Hematopoietic multipotent progenitor cell treated with erythropoietin and hydrocortisone succinate and interleukin-3 and kit ligand, for 4 days (in vitro differentiated cells): ENCODE data around the gene TMOD2.

Source experiments
- DNase-seq: peaks from one replicate; pipeline ENCODE4 v3.0.0-alpha.2; 2015

TMOD2 gene

DNA sequence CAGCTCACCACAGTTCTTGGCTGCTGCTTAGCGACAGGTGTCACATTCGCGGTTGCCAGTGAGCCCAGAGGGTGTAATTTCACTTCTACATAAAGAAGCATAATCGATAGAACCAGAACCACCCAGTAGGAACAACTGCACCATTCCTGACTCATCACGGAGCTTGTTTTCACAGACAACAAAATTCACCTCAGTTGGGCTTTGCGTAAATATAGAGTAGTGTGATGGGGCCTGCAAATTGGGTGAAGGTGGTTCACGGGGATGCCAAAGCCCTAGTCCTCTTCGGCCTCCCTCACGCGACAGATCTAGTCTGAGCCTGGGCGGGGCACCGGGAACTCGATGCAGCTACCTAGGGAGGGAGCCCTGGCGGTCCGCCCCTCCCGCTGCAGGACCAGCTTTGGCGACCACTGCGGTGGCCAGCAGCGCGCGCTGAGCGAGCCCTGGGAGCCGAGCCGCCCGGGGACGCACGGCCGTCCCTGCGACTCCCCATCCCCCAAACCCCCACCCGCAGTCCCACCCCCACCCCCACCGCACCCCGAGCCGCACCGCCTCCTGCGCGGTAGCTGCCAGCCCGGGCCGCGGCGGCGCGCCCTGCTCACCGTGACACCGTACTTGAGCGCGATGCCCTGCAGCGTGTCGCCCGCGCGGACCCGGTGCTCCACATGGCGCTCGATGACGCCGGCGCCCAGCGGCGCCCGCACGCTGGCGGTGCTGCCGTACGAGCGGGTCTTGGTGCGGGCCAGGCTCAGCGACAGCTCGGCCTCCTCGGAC is 14.5 kb upstream of the TMOD2 start:
- DNase-seq = peak; percentile 61

DNA sequence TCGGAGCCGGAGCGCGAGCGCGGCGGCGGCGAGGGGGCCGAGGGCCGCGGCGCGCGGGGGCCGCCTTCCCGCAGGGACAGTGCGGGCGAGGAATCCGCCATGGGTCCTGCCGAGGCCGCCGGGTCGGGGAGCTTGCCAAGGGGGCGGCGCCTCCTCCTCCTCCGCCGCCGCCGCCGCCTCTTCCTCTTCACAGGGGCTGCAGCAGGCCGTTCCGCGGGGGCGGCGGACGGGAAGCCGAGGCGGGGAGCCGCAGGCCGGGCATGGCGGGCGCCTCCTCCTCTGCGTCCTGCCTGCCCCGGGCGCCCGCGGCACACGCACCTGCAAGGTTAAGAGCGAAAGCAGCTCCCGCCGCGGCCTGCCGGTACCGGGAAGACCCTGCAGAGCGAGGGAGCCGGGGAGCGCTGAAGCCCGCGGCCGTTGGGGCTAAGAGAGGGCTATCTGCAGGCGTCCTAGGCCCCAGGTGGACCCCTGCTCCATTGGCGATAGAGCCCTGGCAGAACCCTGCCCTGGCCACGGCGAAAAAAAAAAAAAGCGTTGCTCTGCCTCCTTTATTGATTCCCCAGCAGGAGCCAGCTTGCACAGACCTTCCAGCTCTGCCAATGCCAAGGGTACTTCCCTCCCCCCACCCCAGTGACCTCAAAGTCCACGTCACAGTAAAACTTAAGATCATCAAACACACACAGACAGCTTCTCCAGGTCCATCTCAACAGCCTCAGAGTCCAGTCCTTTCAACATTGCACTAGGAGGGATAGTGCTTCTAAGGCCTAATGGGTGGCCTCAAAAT is 13.7 kb upstream of the TMOD2 start, which contains the start of gene LYSMD2:
Gene LYSMD2 (minus strand): TSS at position 134 of the 784 bp plus-strand sequence. CDS start 33 bp downstream, at position 101.
- DNase-seq = peak; percentile 82

DNA sequence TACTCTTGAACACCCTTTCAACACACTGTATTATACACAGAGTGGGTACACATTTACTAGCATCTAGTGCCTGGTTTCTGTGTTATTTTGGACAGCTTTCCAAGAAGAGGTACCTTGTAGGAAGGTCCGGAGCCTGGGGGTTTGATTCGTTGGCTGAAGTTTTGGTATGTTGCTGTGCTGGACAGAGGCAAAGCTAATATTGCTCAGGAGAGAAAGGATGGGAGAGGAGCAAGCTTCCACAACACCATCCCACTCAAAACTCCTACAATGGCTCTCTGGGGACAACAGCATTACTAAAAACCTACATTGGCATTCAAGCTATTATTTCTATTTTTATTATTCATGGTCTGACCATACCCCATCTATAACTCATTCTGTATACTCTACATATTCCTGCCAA is 12.8 kb upstream of the TMOD2 start:
- DNase-seq = no peak

DNA sequence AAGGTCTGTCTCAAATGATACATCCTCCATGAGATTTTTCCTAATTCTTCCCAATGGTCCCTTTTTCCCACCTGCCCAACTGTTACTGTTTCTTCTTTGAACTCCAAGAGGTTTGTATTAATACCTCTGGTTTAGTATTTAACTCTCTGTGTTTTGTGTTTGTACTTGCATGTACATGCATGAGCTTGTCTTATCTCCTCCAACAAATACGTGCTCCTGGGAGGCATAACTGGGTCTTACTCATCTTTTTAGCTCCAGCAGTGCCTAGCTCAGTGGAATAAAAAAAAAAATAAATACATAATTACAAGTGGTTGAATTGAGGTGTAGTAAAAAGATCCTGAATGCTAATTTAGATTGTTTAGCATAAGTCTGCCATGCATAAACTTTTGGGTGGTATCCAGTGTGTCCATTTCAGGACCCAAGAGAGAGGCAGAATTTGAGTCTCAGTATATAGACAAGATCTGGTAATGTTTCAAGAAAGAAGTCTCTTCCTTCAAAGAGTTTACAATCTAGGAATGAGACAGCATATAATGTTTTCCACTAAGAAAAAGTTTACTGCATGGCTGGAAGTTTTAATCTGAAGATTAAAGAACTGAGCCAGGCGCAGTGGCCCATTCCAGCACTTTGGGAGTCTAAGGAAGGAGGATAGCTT is 12.2 kb upstream of the TMOD2 start:
- DNase-seq = no peak

DNA sequence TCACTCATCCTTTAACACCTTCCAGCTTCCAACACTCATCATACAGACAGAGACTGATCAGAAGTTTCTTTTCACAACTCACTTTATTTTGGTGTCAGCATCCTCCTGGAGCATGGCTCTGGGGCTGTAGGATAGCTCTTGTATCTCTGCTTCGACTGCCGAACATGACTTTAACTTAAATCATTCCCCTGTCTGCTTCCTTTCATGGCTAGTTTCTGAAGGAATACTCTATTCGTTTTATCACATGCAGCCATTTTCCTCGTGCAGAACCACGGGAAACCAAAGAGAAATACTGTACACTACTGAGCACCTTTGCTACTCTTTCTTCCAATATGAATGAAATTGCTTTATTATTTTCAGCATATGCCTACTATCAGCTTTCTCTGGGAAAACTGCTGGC is 2.1 kb upstream of the TMOD2 start:
- no peak for DNase-seq

DNA sequence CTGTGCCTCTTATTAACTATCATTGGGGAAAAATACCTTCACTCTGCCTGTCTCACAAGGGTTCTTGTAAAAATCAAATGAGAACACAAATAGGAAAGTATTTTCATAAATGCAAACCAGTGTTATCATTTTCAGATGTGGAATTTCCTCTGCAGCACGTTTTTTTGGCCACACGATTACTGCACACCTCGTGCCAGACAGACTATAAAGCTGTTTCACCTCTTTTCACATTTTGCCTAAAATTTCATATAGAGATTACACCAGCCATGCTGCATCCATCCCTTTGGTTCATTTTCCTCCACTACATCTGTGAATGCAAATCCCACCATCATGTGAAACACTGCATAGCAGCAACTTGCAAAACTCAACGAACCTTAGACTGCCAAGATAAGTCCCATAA is 1.2 kb upstream of the TMOD2 start:
- no peak for DNase-seq

DNA sequence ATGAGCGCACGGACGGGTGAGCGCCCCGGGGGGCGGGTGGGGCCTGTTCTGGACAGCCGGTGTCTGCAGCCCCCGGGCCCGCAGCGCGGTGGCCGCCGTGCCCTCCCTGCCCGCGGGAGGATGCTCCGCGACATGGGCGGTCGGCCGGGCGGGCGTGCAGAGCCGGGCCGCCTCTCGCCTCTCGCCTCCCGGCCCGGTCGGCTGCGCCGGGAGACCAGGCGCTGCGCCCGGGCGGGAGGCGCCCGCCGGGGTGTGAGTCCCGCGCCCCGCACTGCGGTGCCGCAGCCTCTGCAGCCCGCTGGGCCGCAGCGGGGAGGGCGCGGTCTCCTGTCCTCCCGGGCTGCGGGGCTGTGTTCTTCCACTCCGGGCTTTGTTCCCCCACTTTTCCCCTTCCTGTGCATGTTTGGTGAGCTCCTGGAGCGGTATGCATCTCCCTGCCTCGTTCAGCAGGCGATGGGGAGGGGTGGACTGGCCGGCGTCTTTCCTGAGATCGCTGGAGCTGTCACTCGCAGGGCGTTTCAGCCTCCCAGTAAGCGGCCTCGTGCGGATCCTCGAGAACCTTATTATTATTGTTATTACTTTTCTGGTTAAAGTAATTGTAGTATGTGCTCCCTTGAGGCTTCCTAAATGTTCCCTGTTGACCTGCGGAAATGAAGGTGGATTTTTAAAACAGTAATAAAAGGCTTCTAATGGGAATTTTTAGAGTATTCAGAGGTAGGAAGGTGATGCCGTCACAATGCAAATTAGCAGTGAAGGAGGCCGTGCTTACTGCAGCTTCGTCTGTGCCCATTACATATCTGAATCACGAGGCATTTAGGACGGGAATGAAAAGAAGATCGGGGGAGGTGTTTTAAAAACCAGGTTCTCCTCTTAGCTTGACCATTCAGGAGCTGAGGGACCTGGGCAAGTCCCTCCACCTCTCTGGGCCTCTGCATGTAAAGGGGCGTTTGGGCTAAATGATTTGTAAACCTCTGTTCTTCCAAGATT is 593 bp downstream of the TMOD2 start:
- peak; percentile 50 for DNase-seq

DNA sequence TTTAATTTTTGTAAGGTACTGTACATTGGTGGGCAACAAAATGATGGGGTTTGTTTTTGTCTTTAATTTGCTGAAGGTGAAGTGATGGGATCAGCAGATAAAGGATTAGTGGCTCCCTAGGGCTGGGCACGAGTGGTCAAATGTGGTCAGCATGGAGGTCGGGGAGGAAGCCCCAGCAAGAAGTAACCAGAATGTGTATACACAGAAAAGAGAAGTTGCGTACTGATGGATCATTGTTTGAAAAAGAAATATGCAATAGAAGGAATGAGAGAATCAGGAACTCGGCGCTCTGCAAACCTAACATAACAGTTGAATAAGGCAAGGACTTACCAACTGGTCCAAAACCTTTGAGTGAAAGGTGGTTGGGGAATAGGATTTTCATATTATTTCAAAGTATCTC is 1.5 kb downstream of the TMOD2 start:
- no peak for DNase-seq

DNA sequence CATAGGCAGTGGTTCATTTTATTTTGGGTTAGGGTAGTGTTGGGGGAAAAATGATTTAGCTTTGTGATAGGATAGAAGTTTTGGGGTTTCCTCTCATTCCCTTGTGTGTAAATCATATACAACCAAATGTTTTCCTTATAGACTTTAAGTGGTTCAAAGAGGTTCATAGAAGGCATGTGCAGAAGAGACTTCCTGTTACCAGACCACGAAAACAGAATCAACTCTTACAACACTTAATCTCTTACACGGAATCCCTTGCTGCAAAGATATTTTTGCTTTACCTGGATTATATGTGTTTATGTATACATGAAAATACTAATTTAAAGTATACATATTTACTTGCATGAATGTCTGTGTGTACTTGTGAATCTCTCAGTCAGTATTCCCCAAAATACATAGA is 2.9 kb downstream of the TMOD2 start:
- DNase-seq = peak; percentile 53

DNA sequence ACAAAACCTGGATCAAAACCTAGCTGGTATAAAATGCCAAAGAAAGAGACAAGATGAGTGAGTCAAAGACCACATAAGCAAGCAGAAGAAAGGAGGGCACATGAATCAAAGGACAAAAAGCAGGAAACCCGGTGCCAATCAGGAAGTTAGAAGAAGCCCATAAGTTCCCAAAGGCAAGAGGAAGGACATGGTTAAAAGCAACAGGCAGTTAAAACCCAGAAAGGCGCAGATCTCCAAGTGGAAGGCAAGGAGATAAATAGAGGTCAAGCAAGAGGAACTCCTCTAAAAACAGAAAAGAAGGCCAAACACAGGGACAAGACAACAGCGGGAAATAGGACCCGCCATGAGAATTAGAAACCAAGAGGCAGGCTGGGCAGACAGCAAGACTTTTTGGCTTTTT is 4.4 kb downstream of the TMOD2 start:
- DNase-seq = no peak

DNA sequence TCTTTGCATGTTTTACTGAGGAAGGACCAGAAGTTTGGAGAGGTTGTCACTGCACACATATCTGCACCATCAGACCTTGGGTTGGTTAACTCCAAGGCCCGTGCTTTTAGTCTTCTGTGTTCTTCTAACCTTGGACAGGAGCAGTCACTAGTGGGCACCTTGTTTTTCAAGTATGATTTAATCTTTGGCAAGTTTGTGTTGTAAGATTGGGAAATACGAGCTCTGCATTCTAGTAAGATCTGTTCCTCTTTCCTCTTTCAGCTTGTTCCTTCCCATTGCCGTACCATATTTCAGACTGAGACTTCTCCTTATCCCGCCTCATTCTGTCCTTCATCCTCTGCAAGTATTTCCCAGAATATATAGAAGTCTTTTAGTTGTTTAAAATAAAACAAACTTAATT is 5.1 kb downstream of the TMOD2 start:
- peak; percentile 61 for DNase-seq

DNA sequence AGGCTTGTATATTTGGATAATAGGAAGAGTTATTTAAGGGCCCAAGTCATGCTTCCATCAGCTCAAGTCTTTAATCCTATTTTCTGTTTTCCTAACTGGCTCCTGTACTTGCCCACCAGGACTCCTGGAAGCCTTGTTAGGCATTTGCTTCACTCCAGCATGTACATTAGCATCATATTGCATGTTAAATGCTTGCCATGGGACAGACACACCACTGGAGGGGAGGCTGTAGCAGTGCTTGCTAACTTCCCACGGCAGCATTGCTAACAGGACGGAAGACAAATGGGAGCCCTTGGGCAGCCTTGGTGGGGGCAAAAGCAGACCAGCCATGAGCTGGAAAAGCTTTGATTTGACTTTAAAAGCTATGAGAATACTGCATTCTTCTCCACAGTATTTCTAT is 6.1 kb downstream of the TMOD2 start:
- DNase-seq = no peak

DNA sequence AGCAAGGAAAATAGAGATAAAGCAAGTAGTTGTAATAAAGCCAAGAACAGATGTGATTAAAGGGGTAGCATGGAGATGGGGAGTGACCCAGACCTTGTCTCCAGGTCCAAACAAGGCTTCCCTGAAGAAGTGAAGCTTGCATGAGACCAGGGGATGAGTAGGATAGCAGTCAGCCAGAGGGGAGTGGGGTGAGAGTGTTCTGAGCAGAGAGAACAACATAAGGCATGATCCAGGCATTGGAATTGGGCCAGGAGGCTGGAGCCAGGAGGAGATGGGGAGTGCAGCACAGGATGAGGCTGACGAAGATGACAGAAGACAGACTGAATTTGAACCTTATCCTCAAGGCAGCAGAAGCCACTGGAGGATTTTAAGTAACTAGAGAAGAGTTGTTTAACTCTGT is 7.2 kb downstream of the TMOD2 start:
- DNase-seq = no peak

DNA sequence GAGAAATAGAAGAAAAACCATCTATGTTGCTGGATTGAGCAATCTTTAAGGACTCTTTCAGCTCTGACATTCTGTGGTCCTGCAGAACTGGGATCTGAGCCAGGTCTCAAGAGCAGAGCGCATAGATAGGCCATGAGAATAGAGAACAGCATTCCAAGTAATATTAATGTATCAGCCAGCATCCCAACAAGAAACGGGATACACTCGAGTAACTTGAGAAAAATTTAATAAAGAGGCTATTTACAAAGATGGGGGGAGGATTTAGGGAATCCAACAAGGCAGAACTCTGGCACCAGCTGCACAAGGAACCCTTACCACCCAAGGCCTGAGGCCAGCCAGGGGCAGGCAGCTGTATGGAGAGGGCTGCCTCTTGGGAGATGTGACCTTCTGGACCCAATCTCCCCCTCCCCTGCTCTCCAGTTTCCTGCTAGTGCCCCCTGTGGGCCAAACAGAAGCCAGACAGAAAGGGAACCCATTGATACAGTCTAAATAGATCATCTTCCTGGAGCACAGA is 8.2 kb downstream of the TMOD2 start:
- peak; percentile 65 for DNase-seq

DNA sequence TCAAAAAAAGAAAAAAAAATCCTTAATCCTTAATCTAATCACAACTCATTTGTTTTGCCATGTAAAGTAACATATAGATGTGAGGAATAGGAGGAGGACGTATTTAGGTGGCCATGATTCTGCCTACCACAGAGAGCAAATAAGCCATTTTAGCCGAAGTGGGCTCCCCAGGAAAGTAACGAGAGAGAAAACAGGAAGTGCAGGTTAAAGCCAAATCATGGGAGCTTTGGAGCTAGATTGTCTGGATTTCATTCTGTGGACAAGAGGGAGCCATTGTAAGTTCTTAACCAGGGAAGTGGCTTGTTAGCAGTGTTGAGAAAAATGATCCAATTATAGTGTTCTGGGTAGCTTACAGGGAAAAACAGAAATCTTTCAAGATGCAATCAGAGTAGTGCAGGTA is 9.4 kb downstream of the TMOD2 start:
- no peak for DNase-seq

DNA sequence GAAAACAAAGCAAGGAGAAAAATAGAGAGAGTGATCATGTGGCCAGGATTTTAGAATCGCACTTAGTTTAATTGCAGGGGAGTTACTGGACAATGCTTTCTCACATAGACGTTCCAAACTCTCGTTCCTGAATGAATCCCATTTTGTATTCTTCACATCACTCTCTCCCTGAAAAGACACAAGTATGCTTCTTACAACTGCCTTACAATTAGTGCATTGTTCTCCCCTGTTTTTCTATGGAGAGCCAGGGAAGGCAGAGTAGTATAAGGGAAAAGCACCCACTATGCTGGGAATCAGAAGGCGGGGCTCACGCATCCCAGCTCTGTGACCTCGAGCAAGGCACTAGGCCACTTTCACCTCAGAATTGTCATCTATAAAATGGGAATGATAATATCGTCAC is 14.4 kb downstream of the TMOD2 start:
- no peak for DNase-seq

DNA sequence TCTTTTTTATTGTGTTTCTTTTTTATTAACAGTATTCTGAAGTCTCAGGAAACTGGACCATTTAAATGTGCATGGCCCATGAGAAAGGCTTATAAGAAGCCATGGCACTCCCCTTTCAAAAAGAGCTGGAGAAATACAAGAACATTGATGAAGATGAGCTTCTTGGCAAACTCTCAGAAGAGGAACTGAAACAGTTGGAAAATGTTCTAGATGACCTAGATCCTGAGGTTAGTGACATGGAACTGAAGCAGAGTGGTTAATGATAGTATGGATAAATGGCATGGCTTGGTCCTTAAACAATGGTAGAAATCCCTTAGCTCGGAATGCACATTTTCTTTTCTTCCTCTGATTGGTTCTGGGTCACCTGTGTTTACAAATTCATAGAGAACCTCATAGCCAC is 14.9 kb downstream of the TMOD2 start:
- DNase-seq = no peak

DNA sequence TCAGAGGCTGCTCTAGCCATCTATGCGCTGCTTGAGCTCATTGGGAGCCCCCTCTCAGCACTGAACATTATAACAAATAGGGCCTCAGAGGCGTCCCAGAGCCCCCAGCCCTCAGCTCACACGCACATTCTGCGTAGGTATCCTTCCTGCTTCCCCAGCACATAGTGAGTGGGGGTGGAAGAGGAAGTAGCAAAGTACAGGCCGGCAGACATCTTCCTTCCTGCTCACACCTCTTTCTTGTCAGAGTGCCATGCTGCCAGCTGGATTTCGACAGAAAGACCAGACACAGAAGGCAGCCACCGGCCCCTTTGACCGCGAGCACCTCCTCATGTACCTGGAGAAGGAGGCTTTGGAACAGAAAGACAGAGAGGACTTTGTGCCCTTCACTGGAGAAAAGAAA is 16.6 kb downstream of the TMOD2 start:
- DNase-seq = peak; percentile 41

DNA sequence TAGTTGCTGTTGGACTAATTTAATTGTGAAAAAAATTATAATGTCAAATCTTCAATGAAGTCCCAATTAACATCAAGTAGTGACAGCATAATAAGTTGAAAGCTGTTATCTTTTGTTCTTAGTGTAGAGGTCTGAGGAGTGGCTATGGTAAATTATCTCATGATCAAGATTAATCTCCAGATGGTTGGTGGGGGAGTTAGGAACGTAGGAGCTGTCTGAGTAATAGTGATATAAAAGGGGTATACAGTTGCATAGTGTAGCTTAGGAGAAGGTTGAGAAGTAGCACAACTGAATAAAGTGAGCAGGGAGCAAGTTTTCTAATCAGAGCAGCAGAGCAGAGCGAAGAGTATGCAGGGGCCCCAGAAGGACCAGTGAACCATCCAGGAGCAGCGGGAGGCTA is 19.5 kb downstream of the TMOD2 start:
- DNase-seq = peak; percentile 36

DNA sequence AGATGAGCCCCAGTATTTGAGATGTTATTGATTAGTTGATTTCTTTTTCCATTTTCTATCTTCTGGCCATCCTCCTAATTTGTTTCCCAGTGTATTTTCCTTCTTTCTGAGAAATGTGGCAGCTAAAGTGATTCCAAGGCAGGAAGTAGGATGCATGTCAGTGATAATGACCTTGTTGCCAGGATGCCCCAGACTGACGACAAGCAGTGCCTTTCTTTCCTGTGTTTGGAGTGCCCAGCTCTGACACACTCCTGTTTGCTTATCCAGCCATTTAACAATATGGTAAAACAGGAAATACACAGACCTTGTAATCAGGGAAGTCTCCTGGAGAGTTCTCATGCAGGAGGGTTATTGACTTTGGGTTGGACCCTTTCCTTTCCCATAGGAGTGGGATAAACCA is 20.4 kb downstream of the TMOD2 start:
- no peak for DNase-seq

DNA sequence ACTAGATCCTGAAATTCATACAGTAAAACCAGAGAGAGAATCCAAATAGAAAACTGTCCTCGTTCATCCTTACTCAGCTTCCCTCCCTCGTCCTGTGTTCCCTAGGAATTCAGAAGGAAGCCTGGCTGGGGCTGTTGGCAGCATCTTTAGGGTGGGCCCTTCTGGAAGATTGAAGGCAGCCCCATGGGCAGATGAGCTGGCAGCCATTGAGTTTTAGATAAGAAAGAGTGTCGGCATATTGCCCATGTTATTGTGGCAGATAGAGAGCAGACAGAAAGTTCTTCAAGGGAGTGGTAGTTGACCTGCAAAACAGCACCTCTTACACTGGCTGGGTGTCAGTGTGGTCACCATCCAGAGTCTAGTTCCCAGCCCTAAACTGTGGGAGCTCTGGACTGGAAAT is 23.5 kb downstream of the TMOD2 start:
- peak; percentile 17 for DNase-seq
